HG03575 (cell line): Measurements from ENCODE around the gene LHFPL2.

Source experiments
- ATAC-seq: cut with Tn5 transposase; IDR thresholded peaks from one replicate; pipeline ENCODE4 v1.9.1; 2021; ENCODE audit not compliant: unreplicated experiment, insufficient number of reproducible peaks, low FRiP score; ENCODE audit errors: extremely low read depth

LHFPL2 gene

DNA sequence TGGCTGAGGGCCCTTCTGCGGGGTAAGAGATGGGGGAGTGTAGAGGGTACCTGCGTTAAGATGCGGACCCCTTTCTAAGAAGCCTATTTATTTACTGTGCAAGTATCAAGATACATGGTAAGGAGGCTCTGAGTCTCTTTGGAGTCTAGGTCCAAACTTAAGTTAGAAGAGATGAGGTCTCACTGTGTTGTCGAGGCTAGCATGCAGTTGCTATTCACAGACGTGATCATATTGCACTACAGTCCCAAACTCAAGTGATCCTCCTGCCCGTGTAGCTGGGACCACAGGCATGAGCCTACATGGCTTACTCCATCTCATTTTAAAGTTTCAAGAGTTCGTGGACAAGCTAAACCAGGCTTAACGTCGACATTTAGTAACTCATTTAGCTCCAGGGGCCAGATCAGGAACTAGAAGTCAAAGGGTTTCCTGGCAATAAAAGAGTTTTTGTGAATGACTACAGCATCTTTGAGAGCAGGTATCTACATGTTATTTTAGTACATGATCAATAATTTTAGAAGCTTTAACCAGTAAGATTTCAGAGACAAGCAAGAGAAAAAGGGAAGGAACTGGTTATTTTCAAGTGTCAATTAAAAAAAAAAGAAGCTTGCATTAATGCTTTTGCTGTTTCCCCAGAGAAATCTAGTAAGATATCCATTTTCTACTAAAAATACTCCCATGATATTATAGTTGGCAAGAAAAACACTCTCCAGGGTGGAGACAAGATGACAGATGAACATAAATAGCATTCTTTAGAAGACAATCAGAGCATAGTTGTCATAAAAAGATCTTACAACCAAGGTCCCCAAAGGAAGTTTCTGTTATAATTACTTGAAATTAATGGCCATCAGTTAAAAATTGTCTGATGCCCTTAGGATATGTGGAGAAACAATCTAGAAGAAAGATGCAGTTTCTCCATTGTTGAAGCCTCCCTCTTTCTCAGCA lies 146.9 kb downstream of the LHFPL2 start:
- no peak for ATAC-seq

- no peak for ATAC-seq
Measured at GRCh38 chr5:78500871-78501270, 147.7 kb downstream of the LHFPL2 start.

GRCh38 chr5:78500028-78500427 lies 148.5 kb downstream of the LHFPL2 start:
- ATAC-seq, result no peak

- no peak for ATAC-seq
Measured at GRCh38 chr5:78499485-78499884, 149.1 kb downstream of the LHFPL2 start.

GRCh38 chr5:78497573-78498533 lies 150.7 kb downstream of the LHFPL2 start:
- ATAC-seq, result no peak

DNA sequence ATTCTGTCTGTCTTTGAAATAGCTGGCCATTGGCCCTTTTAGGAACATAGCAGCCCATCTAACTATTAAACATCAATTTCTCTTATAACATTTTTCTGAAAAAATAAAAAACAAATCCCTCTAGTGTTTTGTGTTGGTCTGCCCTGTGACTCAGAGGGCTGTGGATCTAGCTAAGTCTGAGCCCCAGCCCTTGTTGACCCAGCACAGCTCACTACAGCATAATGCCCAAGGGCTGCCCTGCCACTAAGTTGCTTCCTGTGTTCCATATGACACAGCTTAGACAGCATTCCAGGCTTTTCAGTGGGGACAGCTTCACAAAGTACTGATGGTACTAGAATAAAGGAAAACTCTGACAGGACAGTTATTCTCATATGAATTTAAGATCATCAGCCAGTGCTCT lies 152.2 kb downstream of the LHFPL2 start:
- ATAC-seq, result no peak

DNA sequence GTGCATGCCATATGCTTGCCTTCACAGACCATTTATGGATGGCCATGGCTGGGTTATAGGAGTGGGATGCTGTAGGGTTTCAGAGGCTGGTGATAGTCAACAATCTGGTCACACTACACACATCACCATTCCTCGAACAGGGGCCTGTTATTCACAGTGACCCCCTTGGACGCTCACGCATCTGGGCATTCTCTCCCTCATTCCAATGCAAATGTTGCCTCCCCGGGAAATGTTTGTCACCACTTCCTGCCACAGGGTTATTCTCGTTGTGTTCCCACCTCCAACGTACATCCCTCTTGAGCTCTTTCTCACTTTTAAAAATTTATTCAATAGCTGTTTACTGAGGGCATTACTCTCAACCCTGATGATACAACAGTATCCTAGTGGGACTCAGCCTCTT lies 152.8 kb downstream of the LHFPL2 start:
- ATAC-seq, result no peak

DNA sequence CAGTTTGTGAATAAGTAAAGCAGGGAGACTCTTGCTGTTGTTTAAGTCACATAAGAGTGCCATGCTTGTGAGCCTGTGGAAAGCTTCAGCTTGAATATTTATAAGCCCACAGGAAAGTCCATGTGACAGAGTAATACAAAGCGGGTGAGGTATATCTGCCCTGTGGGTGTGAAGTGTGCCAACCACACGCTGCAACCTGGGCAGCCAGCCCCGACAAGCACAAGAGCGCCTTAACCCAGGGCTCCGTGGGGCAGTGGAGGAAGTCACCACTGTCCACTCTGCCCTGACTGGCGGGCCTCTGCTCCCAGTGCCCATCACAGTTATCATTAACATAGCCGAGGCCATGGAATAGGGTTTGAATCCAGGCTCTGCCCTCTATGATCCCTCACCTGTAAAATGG lies 155.9 kb downstream of the LHFPL2 start:
- ATAC-seq, result no peak

DNA sequence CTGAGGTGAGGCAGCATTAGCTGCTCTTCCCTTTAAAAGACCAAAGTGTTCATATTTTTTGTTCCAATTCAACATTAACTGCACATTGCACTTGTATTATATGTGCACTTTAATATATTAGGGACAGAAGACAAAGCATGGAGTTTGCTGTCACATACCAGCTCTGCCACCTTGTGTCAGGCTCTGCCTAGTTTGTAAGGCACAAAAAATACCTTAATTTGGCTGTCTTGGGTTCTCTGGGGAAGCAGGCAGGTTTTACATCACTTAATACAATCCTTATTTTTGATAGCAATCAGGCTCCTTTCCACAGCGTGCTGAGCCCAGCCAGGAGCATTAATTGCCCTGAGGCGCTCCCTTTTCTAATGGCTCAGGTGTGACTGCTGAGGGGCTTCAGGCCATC lies 156.3 kb downstream of the LHFPL2 start:
- ATAC-seq, result no peak

- ATAC-seq, result no peak
Measured at GRCh38 chr5:78490709-78491485, 157.7 kb downstream of the LHFPL2 start.

DNA sequence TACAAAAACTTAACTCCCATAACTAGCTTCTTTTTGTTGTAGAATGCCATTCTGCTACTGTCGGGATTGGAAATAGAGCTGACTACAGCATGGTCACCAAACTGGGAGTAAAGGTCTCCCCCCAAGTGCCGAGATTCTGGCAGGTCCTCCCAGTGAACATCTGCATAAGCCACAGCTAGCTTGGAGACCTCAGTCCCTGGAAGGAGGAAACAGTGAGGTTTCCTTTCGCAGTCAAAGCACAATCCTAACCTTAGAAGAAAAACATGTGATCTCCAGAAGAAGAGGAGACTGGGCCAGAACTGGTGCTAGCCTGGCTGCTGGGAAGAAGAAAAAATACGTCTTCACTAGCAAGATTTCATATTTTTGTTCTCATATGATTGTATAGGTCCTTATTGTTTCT lies 160.7 kb downstream of the LHFPL2 start:
- ATAC-seq, result no peak

DNA sequence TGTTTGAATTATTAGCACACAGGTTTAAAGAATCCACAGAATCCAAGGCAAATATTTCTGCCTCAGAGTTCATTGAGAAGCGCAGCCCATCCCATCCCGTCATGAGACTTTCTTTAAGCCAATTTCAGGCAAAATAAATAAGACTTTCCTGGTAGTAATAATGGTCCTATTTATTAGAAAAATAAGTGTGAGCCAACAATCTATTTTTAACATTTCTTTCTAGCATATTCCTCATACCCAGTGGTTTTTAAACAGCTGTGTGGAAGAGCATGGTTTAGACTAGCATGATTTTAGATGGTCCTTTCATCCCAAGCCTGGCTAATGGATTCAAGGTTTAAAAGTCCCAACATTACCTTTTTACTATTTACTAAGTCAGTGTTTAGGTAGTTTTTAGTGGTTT lies 162.4 kb downstream of the LHFPL2 start:
- no peak for ATAC-seq

DNA sequence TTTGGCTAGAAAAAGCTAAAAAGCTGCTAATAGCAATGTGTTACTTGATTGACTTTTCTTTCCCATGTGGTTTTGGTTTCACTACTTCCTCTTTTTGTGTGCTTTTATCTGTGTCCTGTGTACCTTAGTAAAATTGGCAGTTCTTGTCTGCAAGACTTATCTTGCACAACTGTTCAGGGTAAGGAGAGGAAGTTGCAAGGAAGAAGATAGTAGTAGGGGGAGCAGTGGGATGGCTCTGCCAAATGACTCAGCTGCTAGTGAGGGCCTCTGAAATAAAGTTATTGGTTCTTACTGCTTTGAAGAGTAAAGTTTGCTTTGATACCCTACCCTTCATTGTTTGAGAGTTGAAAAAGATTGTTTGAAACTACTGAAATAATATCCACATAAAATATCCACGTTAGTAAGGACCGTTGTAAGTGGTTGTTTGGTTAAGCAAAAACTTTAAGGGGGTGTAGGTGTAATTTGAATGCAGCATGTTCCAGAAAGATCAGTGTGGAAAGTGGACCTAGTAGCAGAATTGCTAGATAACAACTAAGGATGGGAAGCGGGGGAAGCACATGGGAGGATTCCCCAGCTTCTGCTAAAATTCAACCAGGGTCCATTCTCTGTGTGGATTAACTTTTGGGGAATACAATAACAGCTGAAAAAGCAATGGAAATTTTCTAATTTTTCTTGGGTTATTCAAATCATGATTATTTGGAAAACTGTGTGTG lies 164.6 kb downstream of the LHFPL2 start:
- peak; percentile 82 for ATAC-seq

GRCh38 chr5:78482948-78483347 lies 165.6 kb downstream of the LHFPL2 start:
- no peak for ATAC-seq

DNA sequence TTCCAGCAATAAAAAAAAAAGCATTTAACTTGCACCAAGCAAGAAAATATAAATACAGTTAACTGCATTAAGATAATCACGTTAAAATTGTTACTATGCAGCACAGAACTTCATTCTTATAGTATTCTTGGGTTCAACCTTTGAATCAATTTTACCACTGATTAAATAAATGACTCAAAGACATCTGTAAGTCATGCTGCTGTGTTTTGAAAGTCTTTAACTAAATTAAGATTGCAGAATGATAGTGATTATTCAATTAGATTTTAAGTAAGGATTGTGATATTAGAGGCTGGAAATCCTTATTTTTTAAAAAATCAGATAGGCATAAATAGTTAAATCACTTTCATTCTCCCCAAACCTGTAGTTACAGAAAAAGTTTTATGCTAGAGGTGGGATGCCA lies 171.8 kb downstream of the LHFPL2 start:
- ATAC-seq, result no peak

GRCh38 chr5:78475370-78475769 lies 173.2 kb downstream of the LHFPL2 start:
- ATAC-seq, result no peak

DNA sequence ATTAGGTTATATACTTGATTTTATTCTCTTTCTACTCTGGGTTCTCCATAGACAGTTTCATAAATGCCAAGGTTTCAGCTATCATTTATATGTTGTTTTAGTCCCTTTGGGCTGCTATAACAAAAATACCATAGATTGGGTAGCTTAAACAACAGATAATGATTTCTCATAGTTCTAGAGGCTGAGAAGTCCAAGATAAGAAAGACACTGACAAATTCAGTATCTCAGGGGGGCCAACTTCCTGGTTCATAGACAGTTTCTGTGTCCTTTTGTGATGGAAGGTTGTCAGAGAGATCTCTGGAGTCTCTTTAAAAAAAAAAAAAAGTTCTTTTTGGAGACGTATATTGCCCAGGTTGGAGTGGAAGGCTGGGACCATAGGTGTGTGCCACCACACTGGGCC lies 174.8 kb downstream of the LHFPL2 start:
- ATAC-seq, result no peak

DNA sequence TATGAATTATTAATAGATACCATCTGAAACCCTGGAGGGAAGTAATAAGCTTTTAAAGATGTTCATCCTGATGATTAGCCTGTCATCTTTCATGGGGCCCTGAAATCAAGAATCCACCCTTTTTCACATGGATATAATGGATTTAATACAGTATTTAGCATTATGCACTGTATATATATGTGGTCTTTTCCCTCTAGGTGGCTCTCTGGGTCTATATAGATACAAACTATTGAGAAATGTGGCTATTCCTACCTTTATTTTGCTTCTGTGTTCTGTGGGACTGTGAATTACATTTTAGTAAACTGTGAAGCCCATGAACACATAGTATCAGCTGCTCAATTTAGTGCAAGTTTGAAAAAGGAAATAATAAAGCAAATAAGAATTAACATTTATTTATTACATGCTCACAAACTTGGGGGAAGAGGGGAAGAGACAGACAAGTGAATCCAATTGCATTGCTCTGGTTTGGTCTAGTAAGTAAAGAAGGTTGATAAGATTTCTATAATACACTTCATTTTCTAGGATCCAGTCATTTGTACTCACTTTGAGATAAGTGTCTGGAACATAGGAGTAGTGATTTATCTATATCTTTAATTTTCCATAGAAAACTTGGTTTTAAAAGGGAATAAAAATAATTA lies 176.0 kb downstream of the LHFPL2 start:
- no peak for ATAC-seq
